Left forelimb (tissue), 1 donor: ENCODE measurements around the gene MCRIP2.
A peak's percentile ranks its signal among the peaks of the same experiment; 100 is the strongest.
"Not testable (repeated sequence)": the region's sequence is repeated elsewhere in the genome, so short reads cannot be mapped to it uniquely, and the experiment has no call there.

Experiments
- DNase-seq: peaks from one replicate; pipeline ENCODE4 v3.0.0-alpha.2; 2018; ENCODE audit warnings: low spot score

Gene MCRIP2

GRCh38 chr16:641326-642188 is at the start of gene MCRIP2:
TSS of gene MCRIP2 (plus strand) at chr16:641828. CDS start at chr16:641992, 164 bp downstream.
- peak; percentile 86 for DNase-seq

- no peak for DNase-seq
Observed at GRCh38 chr16:591892-592517, 49.6 kb upstream of the MCRIP2 start.

DNA sequence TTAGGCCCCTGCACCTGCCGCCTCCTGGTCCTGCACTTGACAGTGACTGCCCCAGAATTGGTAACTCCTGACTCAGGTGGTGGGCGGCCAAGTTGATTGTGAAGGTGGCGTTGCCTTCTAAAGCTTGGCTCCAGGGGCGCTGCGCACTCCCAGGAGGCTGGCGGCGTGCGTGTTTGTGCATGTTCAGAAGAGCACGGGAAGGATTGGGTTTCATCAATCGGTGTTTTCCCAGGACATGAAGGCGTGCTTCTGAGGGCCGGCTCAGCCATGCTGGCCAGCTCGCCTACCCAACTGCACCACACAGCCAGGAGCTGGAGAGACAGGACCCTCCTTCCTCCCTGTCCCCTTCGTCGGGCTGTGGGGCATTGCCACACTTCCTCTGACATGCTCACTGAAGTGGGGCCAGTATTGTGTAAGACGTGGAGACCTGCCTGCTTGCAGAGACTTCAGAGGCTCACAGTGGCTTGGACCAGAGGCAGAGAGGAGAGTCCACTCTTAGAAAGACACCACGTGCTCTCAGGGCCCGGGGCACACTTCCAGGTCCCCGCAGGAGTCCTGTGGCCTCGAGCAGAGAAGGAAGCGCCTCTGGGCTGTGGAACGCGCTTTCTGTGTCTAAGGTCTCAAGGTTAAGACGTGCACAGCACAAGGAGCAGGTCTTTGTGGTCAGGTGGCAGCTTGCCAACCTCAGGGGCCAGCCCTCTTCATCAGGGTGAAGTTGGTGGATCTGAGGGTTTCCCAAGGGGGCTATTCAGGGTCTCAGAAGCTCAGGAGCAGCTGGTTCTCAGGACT is 48.9 kb upstream of the MCRIP2 start:
- no peak for DNase-seq

GRCh38 chr16:593406-593805 is 48.2 kb upstream of the MCRIP2 start:
- DNase-seq, result no peak

DNA sequence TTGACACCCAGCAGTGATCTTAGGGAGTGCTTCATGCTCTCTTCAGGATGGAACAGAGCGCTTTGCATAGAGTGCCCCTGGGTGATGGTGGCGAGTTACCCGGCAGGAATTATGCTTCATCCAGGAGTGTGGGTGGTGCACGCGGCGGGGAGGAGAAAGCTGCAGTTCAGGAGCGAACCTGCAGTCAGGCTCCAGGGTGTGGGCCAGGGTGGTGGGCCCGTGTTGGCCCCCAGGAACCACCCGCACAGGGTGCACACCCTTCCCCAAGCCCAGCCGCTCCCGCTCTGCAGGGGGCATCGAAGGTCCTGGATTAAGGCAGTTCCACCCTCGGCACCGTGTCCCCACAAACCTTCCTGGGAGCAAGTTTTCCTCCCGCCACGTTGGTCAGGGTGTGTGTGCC is 47.8 kb upstream of the MCRIP2 start:
- no peak for DNase-seq

- DNase-seq, result no peak
Observed at GRCh38 chr16:595094-595528, 46.5 kb upstream of the MCRIP2 start.

GRCh38 chr16:595942-596735 is 45.5 kb upstream of the MCRIP2 start:
- no peak for DNase-seq

GRCh38 chr16:596736-597060 is 44.9 kb upstream of the MCRIP2 start:
- DNase-seq, result no peak

GRCh38 chr16:597655-598054 is 44.0 kb upstream of the MCRIP2 start:
- not testable (repeated sequence) for DNase-seq

- no peak for DNase-seq
Observed at GRCh38 chr16:598823-599739, 42.5 kb upstream of the MCRIP2 start.

DNA sequence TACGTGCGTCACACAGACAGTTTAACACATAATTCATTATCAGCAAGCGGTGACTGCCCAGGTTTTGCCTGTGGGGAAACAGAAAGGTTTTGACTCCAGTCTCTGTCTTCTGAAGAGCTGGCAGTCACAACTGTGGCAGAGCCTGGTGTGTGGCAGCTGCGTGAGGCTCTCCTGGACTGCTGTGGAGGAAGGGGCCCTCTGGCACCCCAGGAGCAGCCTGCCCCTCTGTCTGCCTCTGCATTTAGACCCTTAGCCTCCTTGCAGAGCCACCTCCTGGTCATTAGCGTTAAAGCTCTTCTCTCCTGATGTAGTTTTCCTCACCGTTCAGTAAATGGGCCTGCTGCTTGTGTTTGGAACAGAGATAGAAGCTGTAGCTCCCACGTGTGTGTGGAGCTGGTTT is 40.8 kb upstream of the MCRIP2 start:
- DNase-seq, result no peak

DNA sequence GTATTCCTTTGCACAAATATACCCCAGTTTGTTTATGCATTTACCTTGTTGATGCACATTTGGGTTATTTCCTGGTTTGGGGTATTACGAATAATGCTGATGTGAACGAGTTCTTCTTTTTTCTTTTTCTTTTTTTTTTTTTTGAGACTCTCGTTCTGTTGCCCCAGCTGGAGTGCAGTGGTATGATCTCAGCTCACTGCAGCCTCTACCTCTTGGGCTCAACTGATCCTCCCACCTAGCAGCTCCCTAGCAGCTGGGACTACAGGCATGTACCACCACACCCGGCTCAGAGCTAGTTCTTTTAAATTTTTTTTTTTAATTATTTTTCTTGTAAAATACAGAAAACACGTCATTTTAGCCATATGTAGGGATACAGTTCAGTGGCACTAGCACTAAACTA is 37.7 kb upstream of the MCRIP2 start:
- no peak for DNase-seq

DNA sequence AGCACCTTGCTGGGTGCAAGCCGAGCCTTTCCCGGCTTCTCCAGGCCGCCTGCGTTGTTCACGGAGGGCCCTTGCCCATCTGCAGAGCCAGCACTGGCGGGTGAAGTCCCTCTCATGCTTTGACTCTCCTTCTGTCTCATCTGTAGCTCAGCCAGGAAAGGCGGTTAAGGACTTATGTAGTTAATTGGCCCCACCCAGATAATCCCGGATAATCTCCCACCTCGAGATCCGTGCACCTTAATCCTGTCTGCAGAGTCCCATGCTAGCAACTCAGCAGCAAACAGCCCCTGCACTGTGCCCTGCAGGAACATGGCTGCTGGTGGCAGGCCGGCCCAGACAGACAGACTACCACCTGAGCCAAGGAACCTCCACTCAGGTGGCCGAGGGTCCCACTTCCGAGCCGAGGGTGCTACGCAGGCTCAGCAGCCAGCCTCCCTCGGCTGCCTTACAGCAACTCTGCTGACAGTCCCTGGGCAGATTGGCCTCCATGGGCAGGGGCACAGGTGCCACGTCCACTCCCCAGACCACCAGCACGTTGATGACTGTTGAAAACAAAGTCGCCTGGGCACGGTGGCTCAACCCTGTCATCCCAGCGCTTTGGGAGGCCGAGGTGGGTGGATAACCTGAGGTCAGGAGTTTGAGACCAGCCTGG is 34.8 kb upstream of the MCRIP2 start:
- no peak for DNase-seq

GRCh38 chr16:608019-608418 is 33.6 kb upstream of the MCRIP2 start:
- no peak for DNase-seq

GRCh38 chr16:609316-609715 is 32.3 kb upstream of the MCRIP2 start:
- DNase-seq, result no peak

DNA sequence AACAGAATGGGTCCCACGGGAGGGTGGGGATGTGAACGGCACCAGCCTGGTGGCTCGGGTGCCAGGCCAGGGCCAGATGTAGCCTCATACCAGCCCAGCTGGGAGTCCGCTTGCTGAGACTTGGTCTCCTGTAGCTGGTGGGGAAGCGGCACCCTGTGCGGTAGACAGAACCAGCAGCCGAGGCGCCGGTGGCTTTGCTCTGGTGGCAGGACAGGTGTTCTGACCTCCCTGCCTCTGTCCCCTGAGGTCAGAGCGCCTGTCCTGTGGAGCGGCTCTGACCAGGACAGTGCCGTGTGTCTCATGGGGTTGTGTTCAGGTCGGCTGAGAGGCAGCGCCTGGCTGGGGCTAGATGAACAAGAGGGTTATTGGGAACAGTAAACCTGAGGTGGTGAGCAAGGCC is 31.6 kb upstream of the MCRIP2 start:
- no peak for DNase-seq

- DNase-seq, result no peak
Observed at GRCh38 chr16:610513-611381, 30.9 kb upstream of the MCRIP2 start.

DNA sequence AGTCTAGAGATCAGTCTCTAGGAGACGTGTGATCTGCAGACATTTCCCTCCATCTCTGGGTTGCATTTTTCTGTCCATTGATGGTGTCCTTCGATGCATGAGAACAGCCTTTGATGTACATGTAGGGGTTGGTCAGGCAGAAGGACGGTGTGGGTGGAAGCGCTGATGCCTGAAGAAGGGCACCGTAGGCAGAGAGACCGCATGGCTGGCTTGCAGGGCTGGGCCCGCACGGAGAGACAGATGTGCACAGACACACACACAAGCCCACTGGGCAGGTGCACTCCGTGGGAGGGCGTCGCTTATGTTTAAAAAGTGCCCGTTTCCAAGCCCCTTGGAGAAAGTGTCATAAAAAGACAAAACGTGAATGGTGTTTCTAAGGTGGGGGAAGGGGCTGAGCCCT is 26.5 kb upstream of the MCRIP2 start:
- DNase-seq, result no peak
